ENCODE results near the gene NUP98.

The NUP98 gene

DNA sequence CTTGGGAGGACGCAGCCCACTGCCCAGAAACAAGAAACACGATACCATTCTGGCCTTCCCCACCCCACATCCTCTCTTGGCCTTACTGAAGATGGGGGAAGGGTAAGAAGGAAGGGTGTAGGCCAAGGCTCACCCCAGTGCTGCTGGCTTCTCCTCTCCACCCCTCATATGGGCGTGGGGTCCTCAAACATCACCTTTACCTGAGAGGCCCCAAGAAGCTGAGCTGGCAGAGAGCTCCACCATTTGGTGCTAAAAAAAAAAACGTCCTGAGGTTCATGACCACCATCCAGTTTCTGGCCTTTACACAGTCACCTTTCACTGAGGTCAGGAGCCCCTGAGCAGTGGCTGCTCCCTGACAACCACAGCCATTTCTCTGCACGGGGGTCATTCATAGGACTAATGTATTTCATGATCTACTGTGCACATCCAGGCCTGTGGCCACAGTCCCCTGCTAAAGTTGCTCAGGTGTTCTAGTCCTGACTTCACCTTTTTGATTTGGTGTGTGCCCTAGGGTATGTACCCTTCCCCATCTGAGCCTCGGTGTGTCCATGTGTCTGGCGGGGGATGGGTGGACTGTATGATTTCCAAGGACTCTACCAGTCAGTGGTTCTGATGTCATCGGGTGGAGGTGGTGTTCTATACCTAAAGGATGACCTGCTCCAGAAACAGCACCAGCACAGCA is 28.3 kb upstream of the NUP98 start:
- Mint-ChIP-seq H3K27me3 (ENCODE audit: low read depth) (no peaks in the 10 kb centered on the region), H3K27ac (no peak overlapping the region), H3K4me3 (no peak overlapping the region), H3K4me1 (no peaks in the 10 kb centered on the region), H3K36me3 (ENCODE audit: low read depth) (peaks cover 51% of the 10 kb centered on the region), H3K9me3 (no peaks in the 10 kb centered on the region)
- TF ChIP-seq, protein P1, sequence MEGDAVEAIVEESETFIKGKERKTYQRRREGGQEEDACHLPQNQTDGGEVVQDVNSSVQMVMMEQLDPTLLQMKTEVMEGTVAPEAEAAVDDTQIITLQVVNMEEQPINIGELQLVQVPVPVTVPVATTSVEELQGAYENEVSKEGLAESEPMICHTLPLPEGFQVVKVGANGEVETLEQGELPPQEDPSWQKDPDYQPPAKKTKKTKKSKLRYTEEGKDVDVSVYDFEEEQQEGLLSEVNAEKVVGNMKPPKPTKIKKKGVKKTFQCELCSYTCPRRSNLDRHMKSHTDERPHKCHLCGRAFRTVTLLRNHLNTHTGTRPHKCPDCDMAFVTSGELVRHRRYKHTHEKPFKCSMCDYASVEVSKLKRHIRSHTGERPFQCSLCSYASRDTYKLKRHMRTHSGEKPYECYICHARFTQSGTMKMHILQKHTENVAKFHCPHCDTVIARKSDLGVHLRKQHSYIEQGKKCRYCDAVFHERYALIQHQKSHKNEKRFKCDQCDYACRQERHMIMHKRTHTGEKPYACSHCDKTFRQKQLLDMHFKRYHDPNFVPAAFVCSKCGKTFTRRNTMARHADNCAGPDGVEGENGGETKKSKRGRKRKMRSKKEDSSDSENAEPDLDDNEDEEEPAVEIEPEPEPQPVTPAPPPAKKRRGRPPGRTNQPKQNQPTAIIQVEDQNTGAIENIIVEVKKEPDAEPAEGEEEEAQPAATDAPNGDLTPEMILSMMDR (IDR thresholded peaks at IDR 0.05; ENCODE audit: unreplicated experiment in 3 of 3): no peak

DNA sequence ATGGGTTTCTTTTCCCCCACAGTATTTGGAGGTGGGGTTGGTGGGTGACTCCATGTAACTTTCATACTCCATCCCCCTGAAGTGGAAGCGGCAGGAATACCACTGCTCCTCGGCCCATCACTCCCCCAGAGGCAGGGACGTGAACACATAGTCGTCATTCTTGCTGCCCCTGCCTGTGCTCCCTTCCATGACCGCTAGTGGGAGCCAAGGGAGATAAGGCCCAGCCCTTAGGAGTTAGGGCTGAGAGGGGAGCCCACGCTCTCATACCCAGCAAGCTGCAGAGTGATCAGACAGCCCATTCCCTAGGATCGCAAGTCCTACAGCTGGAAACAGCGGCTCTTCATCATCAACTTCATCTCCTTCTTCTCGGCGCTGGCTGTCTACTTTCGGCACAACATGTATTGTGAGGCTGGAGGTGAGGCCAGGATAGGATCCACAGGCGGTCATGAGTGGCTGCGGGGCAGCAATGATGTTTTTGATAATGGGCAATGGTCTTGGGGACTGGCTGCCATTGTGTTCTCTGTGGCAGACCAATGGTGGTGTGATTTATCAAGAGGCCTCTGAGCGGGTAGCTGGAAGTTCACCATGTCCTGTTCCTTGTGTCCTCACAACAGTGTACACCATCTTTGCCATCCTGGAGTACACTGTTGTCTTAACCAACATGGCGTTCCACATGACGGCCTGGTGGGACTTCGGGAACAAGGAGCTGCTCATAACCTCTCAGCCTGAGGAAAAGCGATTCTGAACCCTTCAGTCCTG is 27.5 kb upstream of the NUP98 start:
- H3K9me3 Mint-ChIP-seq: no peaks in the 10 kb centered on the region
- no peaks in the 10 kb centered on the region for H3K4me1 Mint-ChIP-seq
- no peak overlapping the region for H3K27ac Mint-ChIP-seq

DNA sequence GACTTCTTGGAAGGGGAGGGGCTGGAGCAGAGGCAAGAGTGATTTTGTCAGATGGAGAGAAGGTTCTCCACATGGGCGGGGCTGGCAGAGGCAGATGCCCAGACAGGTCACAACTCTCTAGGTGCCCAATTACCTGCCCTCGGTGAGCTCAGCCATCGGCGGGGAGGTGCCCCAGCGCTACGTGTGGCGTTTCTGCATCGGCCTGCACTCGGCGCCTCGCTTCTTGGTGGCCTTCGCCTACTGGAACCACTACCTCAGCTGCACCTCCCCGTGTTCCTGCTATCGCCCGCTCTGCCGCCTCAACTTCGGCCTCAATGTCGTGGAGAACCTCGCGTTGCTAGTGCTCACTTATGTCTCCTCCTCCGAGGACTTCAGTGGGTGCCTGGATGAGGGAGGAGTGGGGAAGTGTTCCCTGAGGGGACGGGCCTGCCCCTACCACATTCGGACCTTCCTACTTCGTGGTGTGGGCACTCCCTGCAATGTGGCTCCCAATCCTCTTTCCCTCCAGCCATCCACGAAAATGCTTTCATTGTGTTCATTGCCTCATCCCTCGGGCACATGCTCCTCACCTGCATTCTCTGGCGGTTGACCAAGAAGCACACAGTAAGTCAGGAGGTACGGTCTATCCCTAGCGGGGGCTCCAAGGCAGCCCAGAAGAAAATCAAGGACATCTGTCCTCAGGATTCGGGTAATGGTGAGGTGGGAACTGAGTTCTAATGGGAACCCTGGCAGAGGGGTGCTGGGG is 26.6 kb upstream of the NUP98 start:
- TF ChIP-seq, protein P1 (IDR thresholded peaks at IDR 0.05; ENCODE audit: unreplicated experiment in 3 of 3): no peak
- H3K4me1 Mint-ChIP-seq: no peaks in the 10 kb centered on the region
- no peak overlapping the region for H3K27ac Mint-ChIP-seq
- H3K9me3 Mint-ChIP-seq: no peaks in the 10 kb centered on the region
- peaks cover 42% of the 10 kb centered on the region for H3K36me3 Mint-ChIP-seq (ENCODE audit: low read depth)
- no peaks in the 10 kb centered on the region for H3K27me3 Mint-ChIP-seq (ENCODE audit: low read depth)
- H3K4me3 Mint-ChIP-seq: no peak overlapping the region

More for the DNA sequence above, 27.5 kb upstream of the NUP98 start:
- H3K4me3 Mint-ChIP-seq: no peak overlapping the region
- TF ChIP-seq, protein P1 (IDR thresholded peaks at IDR 0.05; ENCODE audit: unreplicated experiment in 3 of 3): peak; percentile 34 to 41 (median 40)
- H3K36me3 Mint-ChIP-seq (ENCODE audit: low read depth): peaks cover 46% of the 10 kb centered on the region
- H3K27me3 Mint-ChIP-seq (ENCODE audit: low read depth): no peaks in the 10 kb centered on the region

GRCh38 chr11:3823303-3823702 is 25.9 kb upstream of the NUP98 start:
- peaks cover 42% of the 10 kb centered on the region for H3K36me3 Mint-ChIP-seq (ENCODE audit: low read depth)
- no peaks in the 10 kb centered on the region for H3K27me3 Mint-ChIP-seq (ENCODE audit: low read depth)
- H3K9me3 Mint-ChIP-seq: no peaks in the 10 kb centered on the region
- H3K27ac Mint-ChIP-seq: no peak overlapping the region
- no peak overlapping the region for H3K4me3 Mint-ChIP-seq
- no peaks in the 10 kb centered on the region for H3K4me1 Mint-ChIP-seq
- TF ChIP-seq, protein P1 (IDR thresholded peaks at IDR 0.05; ENCODE audit: unreplicated experiment in 3 of 3): no peak

- H3K36me3 Mint-ChIP-seq (ENCODE audit: low read depth): peaks cover 34% of the 10 kb centered on the region
- no peak overlapping the region for H3K27ac Mint-ChIP-seq
- TF ChIP-seq, protein P1 (IDR thresholded peaks at IDR 0.05; ENCODE audit: unreplicated experiment in 3 of 3): no peak
- H3K27me3 Mint-ChIP-seq (ENCODE audit: low read depth): no peaks in the 10 kb centered on the region
- no peaks in the 10 kb centered on the region for H3K9me3 Mint-ChIP-seq
- H3K4me1 Mint-ChIP-seq: no peaks in the 10 kb centered on the region
- no peak overlapping the region for H3K4me3 Mint-ChIP-seq
These were observed 25.0 kb upstream of the NUP98 start for GRCh38 chr11:3822312-3822711.

All from nephron (organoid).